ENCODE data around the gene EGF. TPM values are rescaled to one million over a fixed set of nuclear protein-coding genes. Genes with fewer than 3 reads are reported as not detected.

EGF gene
- total and polyA plus RNA-seq, 9 donors: 1.9 to 13.7 (median 6.6) TPM

- Histone ChIP-seq H3K27me3 (ENCODE audit: control insufficient read depth, insufficient read depth, low read length) (no peaks in the 10 kb centered on the region), H3K4me3 (ENCODE audit: low read length) (no peak overlapping the region), H3K36me3 (ENCODE audit: control insufficient read depth, insufficient read depth, low read length) (no peaks in the 10 kb centered on the region), H3K4me1 (ENCODE audit: control insufficient read depth, insufficient read depth, low read length) (no peaks in the 10 kb centered on the region), H3K27ac (ENCODE audit: low read length) (no peak overlapping the region), H3K9me3 (replicated peaks; ENCODE audit: control insufficient read depth, low read depth, low read length) (no peaks in the 10 kb centered on the region)
- DNase-seq: peak; percentile 60
- WGBS (ENCODE audit: insufficient coverage): no CpG with 5 or more reads among the region's 9 CpGs
These were observed 137.6 kb downstream of the EGF start for GRCh38 chr4:110049951-110050925.

GRCh38 chr4:110055158-110055768, 142.6 kb downstream of the EGF start:
- no peaks in the 10 kb centered on the region for H3K4me1 ChIP-seq (ENCODE audit: control insufficient read depth, insufficient read depth, low read length)
- H3K9me3 ChIP-seq (replicated peaks; ENCODE audit: control insufficient read depth, low read depth, low read length): no peaks in the 10 kb centered on the region
- no peak overlapping the region for H3K4me3 ChIP-seq (ENCODE audit: low read length)
- H3K27ac ChIP-seq (ENCODE audit: low read length): no peak overlapping the region
- DNase-seq: no peak
- 80% methylated on average over 3 of the region's 3 CpGs for WGBS (ENCODE audit: insufficient coverage)
- H3K36me3 ChIP-seq (ENCODE audit: control insufficient read depth, insufficient read depth, low read length): no peaks in the 10 kb centered on the region
- no peaks in the 10 kb centered on the region for H3K27me3 ChIP-seq (ENCODE audit: control insufficient read depth, insufficient read depth, low read length)

GRCh38 chr4:110058677-110059076, 146.0 kb downstream of the EGF start:
- no CpG with 5 or more reads among the region's 1 CpG for WGBS (ENCODE audit: insufficient coverage)
- Histone ChIP-seq H3K4me1 (ENCODE audit: control insufficient read depth, insufficient read depth, low read length) (no peaks in the 10 kb centered on the region), H3K27ac (ENCODE audit: low read length) (no peak overlapping the region), H3K36me3 (ENCODE audit: control insufficient read depth, insufficient read depth, low read length) (no peaks in the 10 kb centered on the region), H3K9me3 (replicated peaks; ENCODE audit: control insufficient read depth, low read depth, low read length) (no peaks in the 10 kb centered on the region), H3K27me3 (ENCODE audit: control insufficient read depth, insufficient read depth, low read length) (peaks cover 2% of the 10 kb centered on the region), H3K4me3 (ENCODE audit: low read length) (no peak overlapping the region)
- DNase-seq: no peak

DNA sequence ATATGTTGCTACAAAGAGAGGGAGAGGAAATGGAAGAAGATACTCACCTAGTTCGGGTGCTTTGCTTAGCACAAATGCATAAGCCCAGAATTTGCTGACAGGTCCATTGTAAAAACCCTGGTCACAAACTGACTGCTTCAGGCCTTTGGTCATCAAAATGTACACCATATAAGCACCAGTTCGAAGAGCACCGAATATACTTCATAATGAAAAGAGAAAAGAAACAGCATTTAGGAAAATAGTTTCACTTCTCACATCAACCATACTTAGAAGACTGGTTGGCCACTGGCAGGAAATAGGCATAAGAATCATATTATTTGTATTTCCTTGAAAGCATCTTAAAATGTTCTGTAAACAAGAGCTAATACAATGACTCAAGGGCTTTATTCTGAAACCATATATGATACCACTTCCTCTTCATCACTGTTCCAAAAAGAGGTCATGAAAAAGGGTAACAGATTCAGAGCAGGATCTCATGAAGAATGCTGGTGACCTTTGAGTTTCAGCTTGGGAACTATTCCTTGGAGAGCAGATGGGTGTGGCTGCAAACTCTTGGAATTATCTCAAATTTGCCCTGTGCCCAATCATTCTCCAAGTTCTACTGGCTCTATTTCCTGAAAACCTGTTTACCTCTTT, 147.0 kb downstream of the EGF start:
- H3K36me3 ChIP-seq (ENCODE audit: control insufficient read depth, insufficient read depth, low read length): no peaks in the 10 kb centered on the region
- no peak for DNase-seq
- H3K4me1 ChIP-seq (ENCODE audit: control insufficient read depth, insufficient read depth, low read length): no peaks in the 10 kb centered on the region
- peaks cover 2% of the 10 kb centered on the region for H3K27me3 ChIP-seq (ENCODE audit: control insufficient read depth, insufficient read depth, low read length)
- no peak overlapping the region for H3K27ac ChIP-seq (ENCODE audit: low read length)
- WGBS (ENCODE audit: insufficient coverage): no CpG with 5 or more reads among the region's 3 CpGs
- H3K9me3 ChIP-seq (replicated peaks; ENCODE audit: control insufficient read depth, low read depth, low read length): no peaks in the 10 kb centered on the region
- no peak overlapping the region for H3K4me3 ChIP-seq (ENCODE audit: low read length)

DNA sequence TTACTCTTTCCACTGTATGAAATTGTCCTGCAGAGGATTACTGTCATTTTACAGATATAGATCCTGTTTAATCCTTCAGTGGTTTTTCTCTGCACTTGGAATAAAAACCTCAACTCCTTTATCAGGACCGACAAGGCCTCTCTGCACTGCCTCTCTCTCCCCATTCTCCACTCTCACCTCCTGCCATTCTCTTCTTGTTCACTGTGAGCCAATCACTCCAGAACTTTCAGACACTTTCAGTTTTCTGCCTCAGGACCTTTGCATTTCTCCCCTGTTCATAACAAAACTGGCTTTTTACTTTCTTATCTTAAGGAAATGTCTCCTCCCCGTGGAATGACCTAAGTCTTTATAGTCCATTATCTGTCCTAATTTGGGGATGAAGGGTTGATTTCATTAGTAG, 148.4 kb downstream of the EGF start:
- no peak for DNase-seq
- 75% methylated on average over 1 of the region's 2 CpGs for WGBS (ENCODE audit: insufficient coverage)
- no peaks in the 10 kb centered on the region for H3K9me3 ChIP-seq (replicated peaks; ENCODE audit: control insufficient read depth, low read depth, low read length)
- no peak overlapping the region for H3K27ac ChIP-seq (ENCODE audit: low read length)
- no peaks in the 10 kb centered on the region for H3K36me3 ChIP-seq (ENCODE audit: control insufficient read depth, insufficient read depth, low read length)
- H3K27me3 ChIP-seq (ENCODE audit: control insufficient read depth, insufficient read depth, low read length): peaks cover 2% of the 10 kb centered on the region
- no peak overlapping the region for H3K4me3 ChIP-seq (ENCODE audit: low read length)
- no peaks in the 10 kb centered on the region for H3K4me1 ChIP-seq (ENCODE audit: control insufficient read depth, insufficient read depth, low read length)

Other genes starting within 250 kb of the EGF start
- gene CASP6, start 209.4 kb upstream of the EGF start, total RNA-seq: 13.1 TPM
- 10 to 100 TPM; 12.4 to 21.3 (median 16.5) TPM for gene CASP6, start 209.4 kb upstream of the EGF start, polyA plus RNA-seq (ENCODE audit: insufficient read depth in 1 of 8, insufficient read length in 8 of 8, low replicate concordance in 1 of 8)
- gene PLA2G12A, start 182.8 kb upstream of the EGF start, total RNA-seq: 16.4 TPM
- gene PLA2G12A, start 182.8 kb upstream of the EGF start, polyA plus RNA-seq (ENCODE audit: insufficient read depth in 1 of 8, insufficient read length in 8 of 8, low replicate concordance in 1 of 8): 10 to 100 TPM in 7 of 8 donors, 1 to 10 TPM in 1; 9.8 to 17.3 (median 13.3) TPM
- gene CFI, start 110.9 kb upstream of the EGF start, total RNA-seq: 7.8 TPM
- gene CFI, start 110.9 kb upstream of the EGF start, polyA plus RNA-seq (ENCODE audit: insufficient read depth in 1 of 8, insufficient read length in 8 of 8, low replicate concordance in 1 of 8): 10 to 100 TPM in 1 of 8 donors, 1 to 10 TPM in 7; 3.8 to 15.5 (median 6.3) TPM
- gene GAR1, start 97.1 kb upstream of the EGF start, total RNA-seq: 3.9 TPM
- 10 to 100 TPM; 23.8 to 43.9 (median 35.7) TPM for gene GAR1, start 97.1 kb upstream of the EGF start, polyA plus RNA-seq (ENCODE audit: insufficient read depth in 1 of 8, insufficient read length in 8 of 8, low replicate concordance in 1 of 8)
- 0.18 TPM for gene RRH, start 84.9 kb upstream of the EGF start, total RNA-seq
- gene RRH, start 84.9 kb upstream of the EGF start, polyA plus RNA-seq (ENCODE audit: insufficient read depth in 1 of 8, insufficient read length in 8 of 8, low replicate concordance in 1 of 8): under 1 TPM; 0.11 to 0.36 (median 0.24) TPM
- 0.09 TPM for gene LRIT3, start 64.8 kb upstream of the EGF start, total RNA-seq
- under 1 TPM; 0.09 to 0.76 (median 0.26) TPM for gene LRIT3, start 64.8 kb upstream of the EGF start, polyA plus RNA-seq (ENCODE audit: insufficient read depth in 1 of 8, insufficient read length in 8 of 8, low replicate concordance in 1 of 8)

Data from muscle of leg (tissue), 11 donors.